GM18873 (cell line): Measurements from ENCODE around the gene PPP1R14C.

Experiments
- ATAC-seq: cut with Tn5 transposase; IDR thresholded peaks from one replicate; pipeline ENCODE4 v1.9.1; 2021; ENCODE audit warnings: mild to moderate bottlenecking, moderate library complexity, moderate number of reproducible peaks; ENCODE audit not compliant: unreplicated experiment, low FRiP score

PPP1R14C gene

DNA sequence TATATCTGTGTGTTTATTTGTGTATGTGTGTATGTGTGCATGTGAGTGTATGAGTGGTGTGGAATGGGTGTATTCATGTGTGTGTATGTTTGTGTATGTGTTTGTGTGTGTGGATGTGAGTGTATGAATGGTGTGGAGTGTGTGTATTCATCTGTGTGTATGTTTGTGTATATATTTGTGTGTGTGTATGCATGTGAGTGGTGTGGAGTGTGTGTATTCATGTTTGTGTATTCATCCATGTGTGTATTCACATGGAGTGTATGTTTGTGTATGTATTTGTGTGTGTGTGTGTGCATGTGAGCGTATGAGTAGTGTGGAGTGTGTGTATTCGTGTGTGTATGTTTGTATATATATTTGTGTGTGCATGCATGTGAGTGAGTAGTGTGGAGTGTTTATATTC is 66.6 kb downstream of the PPP1R14C start:
- ATAC-seq = no peak

DNA sequence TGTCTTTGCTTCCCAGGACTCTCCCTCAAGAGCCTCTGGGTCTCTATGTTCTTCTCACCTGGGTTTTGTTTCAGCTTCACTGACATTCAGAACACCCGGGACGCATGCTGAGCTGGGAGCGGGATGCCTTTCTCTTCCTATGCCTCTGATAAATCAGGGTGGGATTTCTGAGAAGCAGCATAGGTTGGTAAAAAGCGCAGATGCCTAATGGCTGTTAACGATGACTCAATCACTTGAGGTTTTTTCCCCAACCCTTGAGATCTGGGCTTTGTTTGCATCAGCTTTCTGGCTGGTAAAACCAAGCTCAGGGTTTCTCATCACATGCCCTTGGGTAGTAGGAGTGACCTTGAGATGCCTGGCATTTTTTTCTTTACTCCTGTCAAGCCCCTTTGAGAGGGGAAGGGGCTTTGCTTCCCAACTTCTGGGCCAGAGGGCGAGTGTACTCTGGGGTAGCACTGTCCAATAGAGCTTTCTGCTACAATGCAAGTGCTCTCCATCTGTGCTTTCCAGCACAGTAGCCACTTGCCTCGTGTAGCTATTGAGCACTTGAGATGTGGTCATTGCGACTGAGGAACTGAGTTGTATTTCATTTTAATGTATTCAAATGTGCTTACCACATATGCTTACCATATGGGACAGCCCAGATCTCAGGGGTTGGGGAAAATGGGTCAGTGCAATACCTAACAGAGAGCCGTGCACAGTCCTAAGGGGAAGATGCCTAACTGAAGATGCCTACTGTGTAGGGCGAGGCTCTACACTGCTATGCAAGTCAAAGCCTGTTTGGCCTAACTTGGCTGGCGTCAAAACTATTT is 69.1 kb downstream of the PPP1R14C start:
- ATAC-seq = no peak

DNA sequence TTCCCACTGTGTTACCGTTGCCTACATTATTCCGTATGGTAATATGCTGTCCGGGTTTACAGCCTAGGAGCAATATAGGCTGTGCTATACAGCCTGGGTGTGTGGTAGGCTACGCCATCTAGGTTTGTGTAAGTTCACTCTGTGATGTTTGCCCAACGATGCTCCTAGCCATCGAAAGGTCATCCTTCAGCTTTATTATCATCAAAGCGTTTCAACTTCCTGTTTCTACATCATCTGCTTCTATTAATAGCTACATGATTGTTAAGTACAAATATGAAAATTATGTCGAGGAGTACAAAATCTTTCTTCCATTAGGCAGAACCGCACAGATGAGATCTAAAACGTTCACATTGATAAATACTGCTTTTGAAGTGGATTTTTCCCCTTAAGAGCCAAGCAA is 69.9 kb downstream of the PPP1R14C start:
- ATAC-seq = no peak

DNA sequence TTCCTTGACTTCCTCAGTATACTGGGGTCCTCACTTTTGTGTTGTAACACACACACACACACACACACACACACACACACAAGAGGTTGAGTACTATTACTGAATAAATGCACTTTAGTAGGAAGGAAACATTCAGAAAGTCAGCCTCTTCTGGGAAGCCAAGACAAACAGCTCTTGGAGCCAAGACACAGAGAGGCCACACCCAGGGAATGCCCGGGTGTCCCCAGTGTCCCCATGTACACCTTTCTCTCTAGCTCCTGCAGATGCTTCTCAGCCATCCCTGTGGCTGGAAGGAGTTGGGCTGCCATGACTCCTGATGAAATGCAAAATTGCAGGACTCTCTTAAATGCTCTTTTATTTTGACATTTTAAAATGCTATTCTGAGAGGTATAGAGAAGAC is 70.5 kb downstream of the PPP1R14C start:
- no peak for ATAC-seq

DNA sequence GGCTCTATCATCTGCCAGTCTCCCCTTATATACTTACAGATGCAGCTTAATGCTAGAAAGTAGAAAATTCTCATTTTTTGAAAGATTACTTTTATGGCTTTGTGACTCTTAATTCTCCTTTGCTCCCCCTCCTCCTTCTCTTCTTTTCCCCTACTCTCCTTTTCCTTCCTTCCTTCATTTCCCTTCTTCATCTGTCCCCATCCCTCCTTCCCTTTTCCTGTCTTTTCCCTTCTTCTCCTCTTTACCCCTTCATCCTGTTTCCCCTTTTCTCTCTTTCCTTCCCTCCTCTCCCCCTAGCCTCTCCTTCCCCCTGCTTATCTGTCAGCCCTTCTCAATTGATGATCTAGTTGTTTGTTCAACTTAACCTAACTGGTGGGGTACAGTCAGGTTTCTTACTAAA is 71.5 kb downstream of the PPP1R14C start:
- ATAC-seq = no peak

DNA sequence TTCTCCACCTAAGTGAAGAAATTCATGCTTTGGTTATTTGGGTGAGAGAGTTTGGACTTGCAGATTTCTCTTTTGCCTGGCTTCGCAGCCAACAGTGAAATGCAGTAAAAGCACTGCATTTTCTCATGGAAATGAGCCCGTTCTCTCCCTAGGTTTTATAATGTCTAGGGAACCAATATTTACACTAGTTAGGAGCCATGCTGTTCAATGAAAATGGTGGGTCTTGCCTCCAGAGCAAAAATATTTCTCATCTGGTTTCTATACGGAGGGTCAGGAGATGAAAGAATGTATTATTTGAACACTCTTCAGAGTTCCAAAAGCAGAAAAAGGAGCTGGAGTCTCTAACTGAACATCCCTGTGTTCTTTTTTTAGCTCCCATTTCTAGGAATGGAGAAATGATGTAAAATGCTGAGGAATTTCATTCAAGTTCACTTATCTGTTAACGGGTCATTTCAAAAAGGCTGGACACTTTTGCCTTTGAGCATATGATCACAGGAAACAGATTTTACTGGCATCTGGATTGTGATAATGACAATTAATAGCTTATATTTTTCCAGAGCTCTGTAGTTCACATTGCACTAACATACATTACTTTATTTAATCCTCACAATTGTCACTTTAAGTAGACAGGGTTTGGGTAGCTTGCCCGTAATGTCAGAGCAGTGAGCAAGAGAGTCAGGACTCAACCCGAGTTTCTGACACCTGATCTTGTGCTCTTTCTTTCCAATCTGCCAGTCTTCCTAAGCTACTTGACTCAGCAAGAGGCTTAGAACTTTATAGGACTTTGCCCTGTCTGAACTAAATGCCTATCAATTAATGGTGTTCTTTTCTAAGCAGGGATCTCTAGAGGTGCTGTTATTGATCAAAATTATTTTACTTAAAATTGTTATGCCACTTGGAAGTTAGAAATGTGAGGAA is 78.0 kb downstream of the PPP1R14C start:
- no peak for ATAC-seq

DNA sequence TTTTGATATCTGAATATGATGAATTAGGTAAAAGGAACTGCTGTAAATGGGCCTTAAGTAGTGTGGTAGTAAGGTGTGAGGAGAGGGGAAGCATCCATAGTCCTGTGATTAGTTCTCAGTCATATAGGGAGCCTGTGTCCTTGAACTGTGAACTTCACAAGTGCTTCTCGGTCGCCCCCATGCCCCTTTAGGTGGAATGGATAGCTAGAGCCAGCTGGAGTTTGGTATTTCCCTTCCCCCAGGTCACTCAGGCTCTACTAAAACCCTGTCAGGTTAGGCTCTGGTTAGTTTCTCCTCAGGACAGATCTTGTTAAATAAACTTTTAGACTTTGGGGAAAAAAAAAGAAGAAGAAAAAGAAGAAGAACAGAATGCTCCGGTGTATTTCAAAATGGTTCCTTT is 82.0 kb downstream of the PPP1R14C start:
- ATAC-seq = no peak

DNA sequence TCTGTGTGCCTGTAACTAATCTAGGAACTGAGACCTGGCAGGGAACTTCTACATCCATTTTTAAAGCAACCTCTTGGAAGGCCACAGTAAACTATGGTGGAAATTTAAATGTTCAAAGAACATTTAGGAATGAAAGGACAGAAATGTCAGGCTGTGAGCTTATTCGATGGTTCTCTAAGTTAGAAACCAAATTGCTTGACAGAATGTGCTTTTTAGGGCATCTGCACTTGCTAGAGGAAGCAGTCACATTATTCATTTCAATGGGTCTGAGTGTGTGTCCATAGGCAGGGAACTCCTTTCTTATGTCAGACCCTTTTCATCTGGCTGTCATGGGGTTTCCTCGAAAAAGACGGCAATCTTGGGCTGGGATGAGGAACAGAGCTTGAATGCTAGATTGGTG is 84.4 kb downstream of the PPP1R14C start:
- ATAC-seq = no peak

DNA sequence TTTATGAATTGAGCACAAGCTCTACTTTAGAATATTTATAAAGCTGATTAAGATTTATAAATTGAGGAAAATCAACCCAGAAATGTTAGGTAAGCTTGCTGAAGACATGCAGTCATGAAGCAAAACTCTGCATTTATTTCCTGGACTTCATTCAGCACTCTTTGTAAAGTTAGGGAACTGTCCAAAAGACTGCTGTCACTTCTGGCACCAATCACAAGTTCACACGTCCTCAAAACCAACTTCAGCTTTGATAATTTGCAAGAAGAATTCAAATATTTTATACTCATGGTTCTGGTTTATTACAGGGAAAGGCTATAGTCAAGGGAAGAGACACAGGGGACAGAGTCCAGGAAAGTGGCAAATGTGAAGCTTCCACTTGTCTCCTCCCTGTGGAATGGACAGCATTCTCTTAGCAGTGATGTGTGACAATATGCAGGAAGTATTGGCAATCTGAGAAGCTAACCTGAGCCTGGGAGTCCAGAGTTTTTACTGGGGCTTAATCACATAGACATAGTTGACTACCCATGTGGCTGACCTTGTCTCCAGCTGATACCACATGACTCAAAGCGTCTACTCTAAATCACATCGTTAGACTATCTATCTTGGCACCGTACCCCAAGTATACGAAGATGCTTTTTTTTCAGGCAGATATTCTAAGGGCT is 85.4 kb downstream of the PPP1R14C start:
- no peak for ATAC-seq

DNA sequence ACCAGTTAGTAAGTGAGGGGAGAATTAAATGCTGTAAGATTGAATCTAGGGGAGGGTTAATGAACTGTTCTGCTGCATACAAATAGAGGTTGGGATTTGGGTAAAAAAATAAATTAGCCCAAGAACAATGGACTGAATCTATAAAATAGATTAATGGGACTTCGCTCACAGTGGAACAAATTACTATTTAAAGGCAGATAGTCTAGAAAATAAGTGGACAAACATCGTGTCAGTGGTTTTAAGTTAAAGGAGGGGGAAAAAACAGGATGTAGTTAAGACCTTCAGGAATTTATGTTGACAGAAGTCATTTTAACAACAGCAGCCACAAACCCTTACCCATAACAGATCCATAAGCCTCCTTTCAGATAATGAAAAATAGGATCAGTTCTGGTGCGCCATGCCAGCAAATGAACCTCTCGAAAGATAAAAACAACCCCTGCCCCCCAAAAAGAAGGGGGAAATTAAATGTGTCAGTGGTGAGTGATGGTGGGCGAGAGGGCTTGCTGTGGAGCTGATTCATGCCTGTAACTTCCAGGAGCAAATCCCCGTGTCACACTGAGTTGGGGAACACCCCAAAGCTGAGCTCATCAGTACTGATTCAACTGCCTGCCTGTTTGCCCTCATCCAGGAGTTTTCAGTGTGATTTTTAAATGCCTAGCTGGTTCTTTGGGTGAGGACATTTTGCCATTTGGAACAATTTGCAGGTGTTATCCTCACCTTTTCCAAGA is 86.8 kb downstream of the PPP1R14C start:
- no peak for ATAC-seq

DNA sequence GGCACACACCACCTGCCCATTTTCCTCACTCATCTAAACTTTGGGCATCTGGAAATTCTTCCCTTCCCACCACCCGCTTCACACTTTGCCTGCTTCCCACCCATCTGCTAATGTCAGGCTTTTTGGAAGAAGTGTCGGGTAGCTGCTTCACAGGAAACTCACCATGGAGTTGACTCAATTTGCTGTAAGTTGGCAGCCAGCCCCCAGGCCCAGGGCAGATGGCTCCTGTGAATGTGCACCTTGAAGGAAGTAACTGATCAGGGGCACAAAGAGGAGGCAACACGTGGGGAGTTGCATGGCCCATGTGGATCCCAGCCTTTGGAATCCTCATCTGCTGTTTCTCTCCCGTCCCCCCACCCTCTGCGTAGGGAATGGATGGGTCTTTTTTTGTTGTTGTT is 87.3 kb downstream of the PPP1R14C start:
- ATAC-seq = no peak

DNA sequence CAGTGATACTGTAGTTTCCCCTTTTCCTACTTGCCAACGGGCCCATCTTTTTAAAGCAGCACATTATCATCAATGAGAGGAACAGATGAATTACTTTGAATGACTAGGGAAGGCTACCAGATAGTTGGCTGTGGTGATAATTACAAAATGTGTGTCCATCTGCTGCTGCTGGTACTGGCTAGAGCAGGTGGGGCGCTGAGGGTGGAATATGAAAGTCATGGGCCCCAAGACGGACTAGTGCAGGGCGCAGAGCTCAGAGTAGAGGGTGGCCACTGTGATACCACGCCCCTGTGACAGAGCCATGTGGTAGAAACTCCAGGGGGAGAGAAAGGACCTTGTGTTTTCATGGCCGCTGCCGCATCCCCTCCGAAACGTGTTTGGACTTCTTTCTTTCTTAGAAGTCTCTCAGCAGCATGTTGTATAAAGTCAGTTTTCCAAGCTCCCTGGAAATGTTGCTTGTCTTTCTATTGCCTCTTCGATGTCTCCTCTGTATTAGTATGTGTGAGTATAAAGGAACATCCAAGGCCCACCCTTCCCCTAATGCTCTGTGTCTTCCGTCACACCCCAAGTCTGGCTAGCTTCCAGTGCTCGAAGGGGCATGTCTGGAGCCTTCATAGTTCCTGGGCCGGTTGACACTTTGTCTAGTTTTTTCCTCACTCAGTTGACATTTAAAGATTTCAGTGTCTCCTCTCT is 88.1 kb downstream of the PPP1R14C start:
- no peak for ATAC-seq

DNA sequence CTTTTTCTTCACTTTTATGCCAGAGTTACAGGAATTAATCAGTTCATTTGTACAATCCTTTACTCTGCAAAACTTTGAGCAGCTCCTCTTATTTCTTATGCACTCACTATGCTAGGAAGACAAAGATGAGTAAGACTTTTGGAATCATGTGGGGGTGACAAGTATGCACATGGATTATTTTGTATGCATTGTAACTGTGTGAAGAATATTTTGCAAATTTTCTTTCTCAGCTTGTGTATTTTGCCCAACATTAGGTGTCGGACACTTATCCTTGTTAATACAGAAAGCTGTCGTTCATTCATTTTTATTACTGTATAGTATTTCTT is 88.6 kb downstream of the PPP1R14C start:
- no peak for ATAC-seq

DNA sequence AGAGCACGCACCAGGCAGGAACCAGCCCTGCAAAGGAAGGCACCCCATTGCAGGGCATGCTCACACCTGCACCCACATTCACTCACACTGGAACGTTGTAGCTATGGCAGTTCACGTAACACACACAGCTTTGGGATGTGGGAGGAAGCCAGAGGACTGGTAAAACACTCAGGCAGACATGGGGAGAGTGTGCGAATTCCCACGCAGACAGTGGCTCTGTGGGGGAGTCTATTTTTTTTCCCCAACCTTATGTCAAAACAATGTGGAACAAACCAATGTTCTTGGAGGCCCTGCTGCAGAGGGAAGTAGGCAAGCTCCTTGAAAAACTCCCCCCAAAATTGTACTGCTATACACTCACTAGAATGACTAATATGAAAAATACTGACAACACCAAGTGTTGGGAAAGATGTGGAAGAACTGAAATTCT is 91.0 kb downstream of the PPP1R14C start:
- ATAC-seq = no peak

DNA sequence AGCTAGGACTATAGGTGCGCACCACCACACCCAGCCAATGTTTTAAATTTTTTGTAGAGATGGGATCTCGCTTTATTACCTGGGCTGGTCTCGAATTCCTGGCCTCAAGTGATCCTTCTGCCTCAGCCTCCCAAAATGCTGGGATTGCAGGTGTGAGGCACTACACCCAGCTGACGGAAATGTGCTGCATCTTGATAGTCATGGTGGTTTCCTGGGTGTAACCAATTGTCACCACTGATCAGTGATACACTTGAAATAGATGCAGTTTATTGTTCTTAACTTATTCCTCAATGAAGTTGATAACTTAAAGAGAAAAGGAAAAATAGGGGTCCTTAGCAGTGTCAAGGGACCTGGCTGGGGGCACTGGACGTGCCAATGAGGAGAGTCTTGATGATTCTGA is 92.4 kb downstream of the PPP1R14C start:
- ATAC-seq = no peak

DNA sequence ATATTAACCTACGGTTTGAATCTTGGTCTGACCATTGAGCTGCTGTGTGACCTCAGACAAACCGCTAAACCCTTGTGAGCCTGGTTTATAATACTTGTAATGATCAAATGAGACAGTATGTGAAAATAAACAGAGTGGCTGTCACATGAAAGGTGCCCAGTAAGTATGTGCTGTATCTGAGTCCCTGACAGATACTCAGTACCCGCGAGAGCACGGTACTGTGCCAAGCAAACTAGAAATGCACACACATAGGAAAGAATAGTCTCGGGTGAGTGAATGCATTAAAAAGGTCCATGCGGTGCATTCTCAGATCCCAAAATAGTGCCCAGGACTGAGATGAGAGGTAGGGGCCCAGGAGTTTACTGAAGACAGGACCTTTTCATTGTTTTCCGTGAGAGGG is 93.3 kb downstream of the PPP1R14C start:
- no peak for ATAC-seq

DNA sequence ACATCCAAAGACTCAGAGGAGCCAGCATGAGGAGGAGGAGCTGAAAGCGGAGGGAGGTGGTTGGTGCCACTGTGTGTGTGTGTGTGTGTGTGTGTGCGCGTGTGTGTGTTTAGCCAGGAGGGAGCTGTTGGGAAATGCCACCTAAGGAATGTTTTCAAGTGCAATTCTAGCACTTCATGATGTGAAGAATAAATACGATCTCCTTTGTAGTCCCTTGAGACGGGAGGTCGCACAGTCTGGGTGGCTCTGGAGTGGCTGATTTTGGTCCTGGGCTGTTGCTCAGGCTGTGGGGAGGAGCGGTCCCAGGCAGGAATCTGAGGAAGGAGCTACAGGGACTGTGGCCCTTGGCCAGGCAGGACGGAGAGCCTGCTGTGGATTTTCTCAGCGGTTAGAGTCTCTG is 93.7 kb downstream of the PPP1R14C start:
- ATAC-seq = no peak

DNA sequence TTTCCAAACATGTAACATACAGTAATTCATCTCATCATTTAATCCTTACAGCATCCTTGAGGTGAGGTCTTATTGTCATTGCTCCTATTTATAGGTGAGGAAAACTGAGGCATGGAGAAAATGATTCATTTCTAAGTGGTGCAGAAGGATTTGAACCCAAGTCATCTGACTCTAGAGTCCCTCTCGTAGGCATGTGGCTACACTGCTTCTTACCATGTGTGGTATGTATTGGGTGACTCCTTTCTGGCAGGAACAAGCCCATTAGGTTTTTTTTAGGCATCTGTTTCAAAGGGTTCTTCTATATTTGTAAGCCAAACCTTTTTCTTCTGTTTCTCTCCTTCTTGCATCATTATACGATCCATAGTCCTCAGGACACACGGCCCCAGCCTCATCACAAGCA is 94.8 kb downstream of the PPP1R14C start:
- no peak for ATAC-seq

DNA sequence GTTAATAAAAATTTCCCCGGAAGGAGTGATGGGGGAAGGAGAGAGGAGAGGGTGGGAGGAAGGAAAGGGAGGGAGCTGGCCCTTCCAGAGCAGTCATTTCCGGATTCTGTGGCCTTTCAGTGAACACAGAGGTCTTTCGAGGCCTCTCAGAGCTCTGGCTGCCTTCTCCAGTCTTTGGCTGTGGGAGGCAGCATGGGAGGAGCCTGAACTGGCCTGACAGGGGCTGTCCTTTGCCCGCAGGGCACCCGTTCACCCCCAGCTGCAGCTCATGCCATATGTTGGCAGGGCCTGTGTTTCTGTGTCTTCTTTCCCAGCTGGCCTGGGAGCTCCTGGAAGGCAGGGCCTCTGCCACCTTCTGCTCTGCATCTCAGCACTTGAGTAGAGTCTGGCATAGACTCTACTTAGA is 95.5 kb downstream of the PPP1R14C start:
- no peak for ATAC-seq

DNA sequence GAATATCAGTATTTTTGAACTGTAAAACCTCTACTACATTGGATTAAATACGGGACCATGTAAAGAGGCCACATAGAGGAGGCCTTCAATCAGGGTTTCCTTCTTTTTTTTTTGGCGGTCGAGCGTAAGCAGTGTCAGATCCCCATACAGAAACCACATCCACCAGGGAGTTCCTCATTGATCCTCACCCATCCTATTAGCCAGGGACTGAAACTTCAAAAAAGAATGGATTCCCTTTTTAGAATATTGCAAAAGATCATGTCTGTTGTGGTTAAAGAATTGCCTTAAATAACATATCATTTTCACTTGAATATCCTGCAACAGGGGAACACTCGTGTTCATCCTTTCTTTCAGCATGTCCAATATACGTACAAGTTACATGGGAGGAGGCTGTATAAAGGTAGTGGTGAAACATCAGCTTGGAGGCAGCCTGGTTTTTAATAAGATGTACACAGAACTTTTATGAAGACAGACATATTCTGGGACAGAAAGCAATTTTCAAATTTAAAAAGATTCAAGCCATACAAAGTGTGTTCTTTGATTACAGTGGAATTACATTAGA is 96.1 kb downstream of the PPP1R14C start:
- no peak for ATAC-seq
